ENCODE data around the gene CDC16.

GRCh38 chr13:114228176-114228575, 6.5 kb upstream of the CDC16 start:
- TF ChIP-seq CTCF (IDR thresholded peaks at IDR 0.05 in 8 of 11, conservative IDR thresholded peaks at IDR 0.05 in 3 of 11) (no peak), POLR2AphosphoS5 (IDR thresholded peaks at IDR 0.05) (no peak)
